ENCODE results near the gene ANTXRL. TPM values are rescaled to one million over a fixed set of nuclear protein-coding genes. Genes with fewer than 3 reads are reported as not detected.
"Not testable (repeated sequence)": the region's sequence is repeated elsewhere in the genome, so short reads cannot be mapped to it uniquely, and the experiment has no call there.

Gene ANTXRL
- total RNA-seq, 1 donor from 2014 or later: not detected

DNA sequence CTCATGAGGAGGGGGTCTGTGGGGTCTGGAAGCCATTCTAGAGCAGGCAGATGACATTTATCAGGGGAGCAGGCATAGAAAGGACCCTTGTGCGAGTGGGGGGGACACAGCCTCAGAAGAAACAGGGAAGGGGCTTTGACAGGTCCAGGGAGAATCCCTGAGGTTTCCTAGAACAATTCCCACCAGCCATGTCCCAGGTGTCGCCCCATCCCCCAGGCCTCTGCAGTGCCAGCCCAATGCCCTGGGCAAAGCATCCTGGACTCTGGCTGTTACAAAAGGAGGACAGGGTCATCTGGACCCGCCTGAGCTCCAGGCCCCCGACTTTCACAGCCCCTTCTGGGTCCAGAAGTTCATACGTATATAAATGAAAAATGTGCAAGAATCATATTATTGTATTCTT is 80.4 kb downstream of the ANTXRL start:
- not testable (repeated sequence) for DNase-seq

DNA sequence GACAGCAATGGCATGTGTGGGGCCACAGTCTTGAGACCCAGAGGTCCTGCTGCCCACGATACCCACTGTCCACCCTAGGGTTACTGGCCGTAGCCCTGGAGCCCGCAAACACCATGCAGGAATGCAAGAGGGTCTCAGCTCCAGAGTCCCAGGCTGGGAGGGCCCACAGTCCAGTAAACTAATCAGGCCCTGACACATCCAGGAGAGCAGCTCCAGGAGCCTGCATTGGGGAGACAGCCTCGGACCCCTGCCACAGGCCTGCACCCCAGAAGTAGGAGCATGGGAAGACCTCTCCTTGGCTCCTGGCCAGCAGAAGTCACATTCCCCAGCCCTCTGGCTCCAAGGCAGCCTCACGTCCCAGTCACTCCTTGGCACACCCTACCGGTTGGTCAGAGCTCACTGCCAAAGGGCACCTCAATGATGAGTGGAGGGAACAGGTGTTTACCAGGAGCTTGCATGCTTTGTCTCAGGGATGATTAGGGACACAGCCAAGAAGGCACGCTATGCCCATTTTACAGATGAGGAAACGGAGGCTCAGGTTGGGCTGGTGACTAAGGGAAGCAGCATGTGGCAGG is 81.0 kb downstream of the ANTXRL start:
- DNase-seq: not testable (repeated sequence)

DNA sequence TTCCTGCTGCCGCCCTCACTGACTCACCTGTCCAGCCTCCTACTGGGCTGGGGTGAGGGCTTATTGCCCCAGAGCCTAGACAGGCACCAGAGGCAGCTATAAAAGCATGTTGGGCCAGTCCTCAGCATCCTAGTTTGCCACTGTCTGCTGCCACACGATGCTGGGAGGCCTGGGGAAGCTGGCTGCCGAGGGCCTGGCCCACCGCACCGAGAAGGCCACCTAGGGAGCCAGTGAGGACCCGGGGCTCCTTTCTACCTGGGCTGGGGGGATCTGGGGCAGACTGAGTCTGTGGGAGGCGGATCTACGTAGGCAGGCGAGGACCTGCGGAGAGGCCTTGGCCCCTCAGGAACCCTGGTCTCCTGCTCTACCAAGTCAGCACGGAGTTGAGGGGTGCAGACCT is 82.2 kb downstream of the ANTXRL start:
- not testable (repeated sequence) for DNase-seq

DNA sequence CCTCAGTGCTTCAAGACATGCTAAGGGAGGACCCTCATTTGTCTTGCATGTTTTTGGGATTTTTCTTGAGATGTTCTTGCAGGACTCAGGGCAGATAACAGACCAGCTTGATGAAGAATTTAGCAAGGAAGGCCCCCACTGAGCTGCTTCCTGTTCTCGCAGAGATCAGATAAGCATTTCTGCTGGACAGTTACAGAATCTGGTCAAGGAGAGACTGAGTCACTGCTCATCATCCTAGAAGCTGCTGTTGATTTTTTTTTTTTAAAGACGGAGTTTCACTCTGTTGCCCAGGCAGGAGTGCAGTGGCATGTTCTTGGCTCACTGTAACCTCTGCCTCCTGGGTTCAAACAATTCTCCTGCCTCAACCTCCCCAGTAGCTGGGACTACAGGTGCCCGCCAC is 87.6 kb downstream of the ANTXRL start:
- not testable (repeated sequence) for DNase-seq

DNA sequence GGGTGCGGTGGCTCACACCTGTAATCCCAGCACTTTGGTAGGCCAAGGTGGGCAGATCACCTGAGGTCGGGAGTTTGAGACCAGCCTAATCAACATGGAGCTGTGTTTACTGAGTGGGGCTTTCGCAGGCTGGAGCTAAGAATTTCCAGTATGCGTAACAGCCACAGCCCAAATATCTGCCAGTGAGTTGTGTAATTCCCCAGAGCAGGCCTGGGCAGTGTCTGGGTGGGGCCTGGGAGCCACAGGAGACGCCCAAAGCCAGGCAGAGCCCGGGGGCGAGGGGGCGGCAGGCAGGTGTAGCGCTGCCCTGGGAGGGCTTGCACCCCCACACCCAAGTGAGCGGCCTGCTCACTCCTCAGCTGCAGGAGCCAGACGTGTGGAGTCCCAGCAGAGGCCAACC is 88.6 kb downstream of the ANTXRL start, which contains the start of gene ANXA8L1:
ANXA8L1 (plus strand) TSS at position 371 of the 400 bp plus-strand sequence. CDS start 76 bp downstream, outside the sequence.
- DNase-seq: not testable (repeated sequence)

DNA sequence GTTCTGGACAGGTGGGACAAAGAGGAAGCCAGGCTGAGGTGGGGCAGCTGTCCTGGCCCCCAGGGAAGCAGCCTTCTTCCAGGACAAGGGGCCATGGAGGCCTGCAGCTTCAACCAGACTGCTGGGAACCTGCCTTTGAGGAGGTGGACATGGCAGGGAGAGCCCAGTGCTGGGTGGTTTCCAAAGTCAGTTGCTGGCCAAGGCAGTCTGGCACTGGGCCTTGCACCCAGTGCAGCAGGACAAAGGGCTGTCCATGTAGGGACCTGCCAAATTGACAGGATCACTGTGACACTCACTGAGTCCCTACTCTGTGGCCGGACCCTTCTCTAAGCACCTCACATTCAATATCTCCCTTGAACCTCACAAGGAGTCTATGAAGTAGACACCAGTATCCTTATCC is 90.2 kb downstream of the ANTXRL start:
- not testable (repeated sequence) for DNase-seq

DNA sequence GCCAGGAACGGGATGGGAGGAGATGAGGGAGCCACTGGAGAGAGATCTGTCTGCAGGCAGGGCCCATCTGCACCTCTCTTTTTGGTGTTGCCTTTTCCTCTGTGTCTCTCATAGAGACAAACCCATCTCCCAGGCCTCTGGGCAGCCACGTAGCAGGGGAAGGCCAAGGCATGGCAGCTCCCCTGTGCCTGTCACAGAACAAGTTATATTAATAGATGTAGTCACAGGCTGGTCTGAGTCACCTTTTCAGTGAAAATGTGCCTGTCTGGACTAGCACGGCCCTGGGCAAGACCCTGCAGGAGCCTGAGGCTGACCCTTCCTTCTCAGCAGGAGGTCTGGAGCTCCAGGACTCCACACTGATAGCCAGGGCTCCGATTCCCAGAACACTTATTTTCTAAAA is 90.9 kb downstream of the ANTXRL start:
- DNase-seq: not testable (repeated sequence)

DNA sequence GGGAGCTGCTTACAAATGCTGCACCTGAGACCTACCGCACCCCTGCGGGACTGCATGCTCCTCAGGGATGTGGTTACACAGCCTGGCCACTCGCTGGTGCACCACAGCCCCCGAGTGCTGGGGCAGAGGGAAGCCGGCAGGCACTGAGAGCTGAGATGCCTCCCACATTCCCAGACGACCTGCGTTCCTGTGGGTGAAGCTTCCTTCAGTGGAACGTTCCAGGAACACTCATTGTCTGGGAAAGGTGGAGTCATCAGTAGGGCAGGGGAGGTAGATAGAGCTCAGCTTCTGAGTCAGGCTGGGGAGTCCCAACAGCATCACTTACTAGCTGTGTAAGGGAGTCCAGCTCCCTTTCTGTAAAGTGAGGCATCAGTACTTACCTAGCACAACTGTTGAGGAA is 91.3 kb downstream of the ANTXRL start:
- not testable (repeated sequence) for DNase-seq

DNA sequence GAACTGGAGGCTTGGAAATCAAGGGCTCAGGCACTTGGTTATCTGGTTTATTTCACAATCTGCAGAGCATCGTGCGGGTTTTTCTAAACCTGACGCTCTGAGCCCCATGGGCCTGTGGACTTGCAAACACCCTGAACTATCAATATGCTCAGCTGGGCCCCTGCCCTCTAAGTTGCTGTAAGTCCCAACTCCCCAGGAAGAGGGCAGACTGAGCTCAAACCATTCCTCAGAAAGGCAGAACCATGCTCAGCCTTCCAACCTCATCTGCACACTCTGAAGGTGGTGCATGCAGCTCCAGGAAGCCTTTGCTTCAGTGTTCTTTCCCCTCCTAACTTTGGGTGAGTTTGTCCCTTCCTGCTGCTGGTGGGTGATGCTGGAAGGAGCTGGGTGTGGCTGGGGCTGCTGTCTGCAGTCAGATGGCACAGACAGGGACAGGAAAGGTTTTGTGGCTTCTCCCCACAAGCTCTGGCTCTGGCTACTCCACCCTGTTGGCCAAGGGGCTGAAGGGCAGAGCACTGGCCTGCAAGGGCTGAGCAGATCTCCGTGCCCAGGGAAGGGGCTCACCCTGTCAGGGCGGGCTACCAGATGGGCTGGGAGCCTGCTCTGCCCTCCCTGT is 92.5 kb downstream of the ANTXRL start:
- not testable (repeated sequence) for DNase-seq

Other genes with a start within 250 kb of the ANTXRL start
- gene MSMB, start 240.7 kb upstream of the ANTXRL start, total RNA-seq: not detected in 2 replicates
- not detected in 2 replicates for gene ANXA8L1, start 88.8 kb downstream of the ANTXRL start, total RNA-seq
- gene NPY4R, start 179.0 kb downstream of the ANTXRL start, total RNA-seq: not detected in 2 replicates